GM18867 (cell line): ENCODE measurements around the gene ACBD4.
A peak's percentile ranks its signal among the peaks of the same experiment; 100 is the strongest.

Experiments
- ATAC-seq: cut with Tn5 transposase; IDR thresholded peaks from one replicate; pipeline ENCODE4 v1.9.1; 2021; ENCODE audit warnings: mild to moderate bottlenecking, moderate library complexity; ENCODE audit not compliant: unreplicated experiment

ACBD4 gene

GRCh38 chr17:45149669-45150664, 14.5 kb downstream of the ACBD4 start:
- no peak for ATAC-seq

- ATAC-seq: no peak
Observed at GRCh38 chr17:45150911-45151809, 15.7 kb downstream of the ACBD4 start.

- no peak for ATAC-seq
Observed at GRCh38 chr17:45155029-45155428, 19.5 kb downstream of the ACBD4 start.

- no peak for ATAC-seq
Observed at GRCh38 chr17:45155483-45155882, 20.0 kb downstream of the ACBD4 start.

GRCh38 chr17:45156242-45156641, 20.8 kb downstream of the ACBD4 start:
- no peak for ATAC-seq

- ATAC-seq: peak; percentile 10
Observed at GRCh38 chr17:45160447-45161287, 25.2 kb downstream of the ACBD4 start.

GRCh38 chr17:45161288-45162024, 26.0 kb downstream of the ACBD4 start, which contains the start of gene HEXIM2:
Gene HEXIM2 (plus strand): TSS chr17:45161875. CDS start chr17:45162794, 919 bp downstream.
- ATAC-seq: peak; percentile 88

- ATAC-seq: no peak
Observed at GRCh38 chr17:45162025-45162687, 26.7 kb downstream of the ACBD4 start.

- no peak for ATAC-seq
Observed at GRCh38 chr17:45164734-45165269, 29.3 kb downstream of the ACBD4 start.

- ATAC-seq: no peak
Observed at GRCh38 chr17:45168991-45169752, 33.7 kb downstream of the ACBD4 start.

GRCh38 chr17:45170280-45170930, 34.9 kb downstream of the ACBD4 start:
- ATAC-seq: no peak

GRCh38 chr17:45170931-45171337, 35.4 kb downstream of the ACBD4 start:
- no peak for ATAC-seq

- no peak for ATAC-seq
Observed at GRCh38 chr17:45171338-45172231, 36.1 kb downstream of the ACBD4 start.

- no peak for ATAC-seq
Observed at GRCh38 chr17:45172232-45172540, 36.7 kb downstream of the ACBD4 start.

GRCh38 chr17:45172541-45173286, 37.2 kb downstream of the ACBD4 start:
- ATAC-seq: no peak

GRCh38 chr17:45175759-45176115, 40.2 kb downstream of the ACBD4 start:
- ATAC-seq: no peak
